SK-N-SH (cell line): ENCODE results near the gene SPPL2C. TPM values are rescaled to one million over a fixed set of nuclear protein-coding genes. Genes with fewer than 3 reads are reported as not detected.
A peak's percentile ranks its signal among the peaks of the same experiment; 100 is the strongest.

ENCODE experiments used
- CTCF ChIA-PET: fragments of 300-600, 350-600 bp; formaldehyde crosslinking; extraction: SDS; loops from one replicate; lab custom pipeline; 2021; lab: Yijun Ruan, JAX
- POLR2A ChIA-PET: fragments of 350-600 bp; sonication (Branson Sonifier 250); formaldehyde crosslinking; extraction: SDS; loops from one replicate; lab custom pipeline; 2020; ENCODE audit warnings: antibody characterized with exemption, inconsistent platforms; lab: Yijun Ruan, JAX
- DNase-seq: peaks from one replicate; pipeline ENCODE4 v3.0.0; 2012
- H2AFZ ChIP-seq: fragments of 200-600 bp; sonication (generic); 2 replicates; pipeline ENCODE4 v1.8.1; 2016; ENCODE audit warnings: antibody characterized with exemption, mild to moderate bottlenecking, low read depth
- H3F3A ChIP-seq: fragments of 200-600 bp; sonication (generic); replicated peaks from 2 replicates; pipeline ENCODE3; 2016; ENCODE audit warnings: antibody characterized with exemption, mild to moderate bottlenecking; ENCODE audit not compliant: insufficient read depth
- H3K27ac ChIP-seq, 2 experiments: fragments of 200-500 bp in 1 of 2; fragments of 200-600 bp in 1 of 2; sonication (Bioruptor generic) in 1 of 2; sonication (generic), shearing (Covaris generic) in 1 of 2; 2 replicates each; pipeline versions ENCODE4 v1.5.1 to v1.6.1; 2014 to 2016; ENCODE audit warnings: low read depth in 2 of 2, inconsistent platforms in 1 of 2, low read length in 1 of 2, mild to moderate bottlenecking in 1 of 2, mixed read lengths in 1 of 2
- H3K27me3 ChIP-seq: fragments of 200-600 bp; sonication (generic), shearing (Covaris generic); 2 replicates; pipeline ENCODE4 v1.6.1; 2016; ENCODE audit warnings: mixed run types; ENCODE audit not compliant: insufficient read depth
- H3K36me3 ChIP-seq, 2 experiments: fragments of 200-500 bp in 1 of 2; fragments of 200-600 bp in 1 of 2; sonication (Bioruptor generic) in 1 of 2; sonication (generic) in 1 of 2; replicated peaks in 1 of 2; 2 replicates each; pipeline versions ENCODE3 to v1.5.1; 2014 to 2016; ENCODE audit warnings: low read length in 1 of 2, mild to moderate bottlenecking in 1 of 2; ENCODE audit not compliant: insufficient read depth in 2 of 2, control insufficient read depth in 1 of 2
- H3K4me1 ChIP-seq, 2 experiments: fragments of 200-500 bp in 1 of 2; fragments of 200-600 bp in 1 of 2; sonication (Bioruptor generic) in 1 of 2; sonication (generic), shearing (Covaris generic) in 1 of 2; 2 replicates each; pipeline versions ENCODE4 v1.5.1 to v1.6.1; 2014 to 2016; ENCODE audit warnings: low read depth in 1 of 2, low read length in 1 of 2, mixed run types in 1 of 2; ENCODE audit not compliant: insufficient read depth in 2 of 2, control insufficient read depth in 1 of 2
- H3K4me2 ChIP-seq: fragments of 200-600 bp; sonication (generic), shearing (Covaris generic); 2 replicates; pipeline ENCODE4 v1.6.1; 2017; ENCODE audit warnings: mixed run types
- H3K4me3 ChIP-seq, 2 experiments: fragments of 200-500 bp in 1 of 2; fragments of 200-600 bp in 1 of 2; sonication (Bioruptor generic) in 1 of 2; sonication (generic), shearing (Covaris generic) in 1 of 2; 2 replicates each; pipeline versions ENCODE4 v1.5.1 to v1.8.1; 2014 to 2016; ENCODE audit warnings: low read depth in 2 of 2, inconsistent platforms in 1 of 2, low read length in 1 of 2, mild to moderate bottlenecking in 1 of 2, mixed read lengths in 1 of 2, moderate library complexity in 1 of 2
- H3K79me2 ChIP-seq: fragments of 200-600 bp; sonication (generic); 2 replicates; pipeline ENCODE4 v1.8.1; 2017; ENCODE audit warnings: mild to moderate bottlenecking; ENCODE audit not compliant: insufficient read depth
- H3K9ac ChIP-seq: fragments of 200-600 bp; sonication (generic); 2 replicates; pipeline ENCODE4 v1.6.1; 2017; ENCODE audit warnings: mixed run types
- H3K9me2 ChIP-seq: fragments of 200-600 bp; sonication (generic); 2 replicates; pipeline ENCODE4 v1.6.1; 2017; ENCODE audit warnings: mixed run types
- H3K9me3 ChIP-seq: fragments of 200-600 bp; sonication (generic); 2 replicates; pipeline ENCODE4 v1.6.1; 2017; ENCODE audit warnings: mixed run types, mild to moderate bottlenecking, moderate library complexity
- H4K20me1 ChIP-seq: fragments of 200-600 bp; sonication (generic); 2 replicates; pipeline ENCODE4 v1.6.1; 2017; ENCODE audit warnings: mild to moderate bottlenecking, mixed run types; ENCODE audit not compliant: insufficient read depth
- CHD2 ChIP-seq: fragments of 150-350 bp; IDR thresholded peaks from 2 replicates; pipeline ENCODE4 v1.6.1; 2018; ENCODE audit warnings: low read length; ENCODE audit not compliant: partially characterized antibody
- CTCF ChIP-seq: fragments of 200-600 bp; sonication (generic); IDR thresholded peaks from 2 replicates; pipeline ENCODE4 v1.6.1; 2017; ENCODE audit warnings: antibody characterized with exemption, mild to moderate bottlenecking, moderate library complexity
- ELF1 ChIP-seq: IDR thresholded peaks from 2 replicates; pipeline ENCODE4 v1.4.0; 2012
- EP300 ChIP-seq, 2 experiments: IDR thresholded peaks; 2 replicates each; pipeline versions ENCODE4 v1.4.0 to v1.6.1; 2012; ENCODE audit warnings: borderline replicate concordance in 1 of 2, low read depth in 1 of 2, low read length in 1 of 2
- EZH2phosphoT487 ChIP-seq: fragments of 200-600 bp; sonication (generic); IDR thresholded peaks from 2 replicates; pipeline ENCODE4 v1.6.1; 2017; ENCODE audit warnings: low read depth, mixed run types, mild to moderate bottlenecking, antibody characterized with exemption, moderate library complexity, borderline replicate concordance
- FOSL2 ChIP-seq: IDR thresholded peaks from 2 replicates; pipeline ENCODE4 v1.4.0; 2012; ENCODE audit warnings: low read depth, mild to moderate bottlenecking, moderate library complexity, borderline replicate concordance
- FOXJ3 ChIP-seq: sonication (generic); formaldehyde crosslinking; IDR thresholded peaks from 2 replicates; pipeline ENCODE4 v1.5.1; 2020; ENCODE audit warnings: mild to moderate bottlenecking, missing genetic modification reagents
- FOXM1 ChIP-seq: IDR thresholded peaks from 2 replicates; pipeline ENCODE4 v1.4.0; 2012; ENCODE audit warnings: low read depth, mild to moderate bottlenecking
- GABPA ChIP-seq: IDR thresholded peaks from 2 replicates; pipeline ENCODE4 v1.4.0; 2012; ENCODE audit warnings: low read depth, mild to moderate bottlenecking
- IRF3 ChIP-seq: fragments of 150-350 bp; IDR thresholded peaks from 2 replicates; pipeline ENCODE4 v1.6.1; 2016; ENCODE audit warnings: mild to moderate bottlenecking, low read depth, low read length
- JUND ChIP-seq: IDR thresholded peaks from 2 replicates; pipeline ENCODE4 v1.4.0; 2012
- MAX ChIP-seq: IDR thresholded peaks from 2 replicates; pipeline ENCODE4 v1.4.0; 2012; ENCODE audit warnings: low read depth
- MEF2A ChIP-seq: IDR thresholded peaks from 2 replicates; pipeline ENCODE4 v1.4.0; 2012; ENCODE audit warnings: low read depth, borderline replicate concordance
- MXI1 ChIP-seq: IDR thresholded peaks from 2 replicates; pipeline ENCODE4 v1.6.1; 2012; ENCODE audit warnings: mild to moderate bottlenecking, low read depth, low read length, improper control_type of control experiment
- POLR2AphosphoS5 ChIP-seq: IDR thresholded peaks from 2 replicates; pipeline ENCODE4 v1.6.1; 2012; ENCODE audit warnings: low read depth, low read length
- RCOR1 ChIP-seq: fragments of 150-350 bp; IDR thresholded peaks from 2 replicates; pipeline ENCODE4 v1.6.1; 2017; ENCODE audit warnings: antibody characterized with exemption, low read length
- RXRA ChIP-seq: IDR thresholded peaks from 2 replicates; pipeline ENCODE4 v1.4.0; 2012; ENCODE audit warnings: low read depth, mild to moderate bottlenecking, borderline replicate concordance
- TAF1 ChIP-seq: IDR thresholded peaks from 2 replicates; pipeline ENCODE4 v1.6.1; 2012; ENCODE audit warnings: low read depth, mild to moderate bottlenecking, low read length, moderate library complexity, borderline replicate concordance
- TCF12 ChIP-seq: IDR thresholded peaks from 2 replicates; pipeline ENCODE4 v1.4.0; 2012
- USF1 ChIP-seq: IDR thresholded peaks from 2 replicates; pipeline ENCODE4 v1.4.0; 2012; ENCODE audit warnings: low read depth, borderline replicate concordance
- USF2 ChIP-seq: fragments of 150-350 bp; IDR thresholded peaks from 2 replicates; pipeline ENCODE4 v1.6.1; 2017; ENCODE audit warnings: antibody characterized with exemption, low read length, low read depth, borderline replicate concordance
- ZBTB33 ChIP-seq: IDR thresholded peaks from 2 replicates; pipeline ENCODE4 v1.4.0; 2012; ENCODE audit warnings: low read depth, borderline replicate concordance
- WGBS: methylation state at CpG from one replicate; pipeline ENCODE4 v1.1.6; 2017; ENCODE audit warnings: low lambda C conversion rate; 5-methylcytosine and 5-hydroxymethylcytosine counted together
- polyA plus RNA-seq, 3 experiments: library from polyadenylated mRNA; depleted of rRNA; stranded (reverse); fragments of >200 nt; gene quantifications; 2 replicates each; pipeline ENCODE4 v1.2.3, GENCODE V29; 2012

SPPL2C gene
- polyA plus RNA-seq, 1 of the 3 experiments (the other 2 are of a cell fraction): not detected

GRCh38 chr17:45852535-45853297 lies 8.0 kb downstream of the SPPL2C start (continued):
- peak; percentile 100 for TF ChIP-seq CTCF
- TF ChIP-seq JUND: no peak
- no peak for TF ChIP-seq TCF12
- no peak for TF ChIP-seq POLR2AphosphoS5
- TF ChIP-seq RCOR1: peak; percentile 48; the same call in 1 of the 2 replicates
- TF ChIP-seq EZH2phosphoT487: no peak
- no peak for TF ChIP-seq MAX
- no peak for TF ChIP-seq ZBTB33
- TF ChIP-seq GABPA: no peak
- TF ChIP-seq EP300 (IDR thresholded peaks at IDR 0.05; ENCODE audit: borderline replicate concordance in 1 of 2, low read depth in 1 of 2, low read length in 1 of 2): no peak
- TF ChIP-seq FOSL2: no peak
- TF ChIP-seq RXRA: no peak

GRCh38 chr17:45854209-45854608 lies 9.5 kb downstream of the SPPL2C start:
- no peak overlapping the region for H2AFZ ChIP-seq
- 70% methylated on average over 9 of the region's 9 CpGs for WGBS
- no peaks in the 10 kb centered on the region for H3F3A ChIP-seq
- no peak overlapping the region for H3K9ac ChIP-seq
- H3K4me1 ChIP-seq: peaks cover 0 to 5% of the 10 kb centered on the region in 2 experiments; a peak in 1 of 4 replicates
- no peaks in the 10 kb centered on the region for H3K36me3 ChIP-seq
- H3K27me3 ChIP-seq: peaks cover 6% of the 10 kb centered on the region; the same call in 1 of the 2 replicates
- no peak overlapping the region for H3K4me3 ChIP-seq
- CTCF ChIA-PET: interaction anchor here (0.9 to 3.0 kb wide), 4 partner anchors 22 to 80 kb away, joined by 3 to 9 read pairs (median 4); no protein-coding TSS in a partner anchor
- DNase-seq: no peak
- H3K4me2 ChIP-seq: no peak overlapping the region
- POLR2A ChIA-PET: no interaction called here
- H3K27ac ChIP-seq: no peak overlapping the region
- H3K9me2 ChIP-seq: no peaks in the 10 kb centered on the region
- H3K79me2 ChIP-seq: no peaks in the 10 kb centered on the region
- no peaks in the 10 kb centered on the region for H3K9me3 ChIP-seq
- H4K20me1 ChIP-seq: no peaks in the 10 kb centered on the region
- no peak for TF ChIP-seq FOSL2
- TF ChIP-seq TAF1: no peak
- no peak for TF ChIP-seq ELF1
- no peak for TF ChIP-seq USF2
- TF ChIP-seq ZBTB33: no peak
- TF ChIP-seq RXRA: no peak
- no peak for TF ChIP-seq USF1
- TF ChIP-seq MEF2A: no peak
- TF ChIP-seq FOXM1: no peak
- TF ChIP-seq CHD2: no peak
- no peak for TF ChIP-seq MXI1
- TF ChIP-seq IRF3: no peak
- no peak for TF ChIP-seq FOXJ3 (CRISPR knock-in tag)
